CD4-positive, alpha-beta memory T cell (primary cell): ENCODE measurements around the gene DRD3. TPM values are rescaled to one million over a fixed set of nuclear protein-coding genes. Genes with fewer than 3 reads are reported as not detected.

Experiments used
- CTCF ChIA-PET: fragments of 350-600 bp; sonication (Branson Sonifier 250); formaldehyde crosslinking; loops from one replicate; lab custom pipeline; 2021; ENCODE audit warnings: inconsistent platforms; ENCODE audit not compliant: partially characterized antibody; lab: Charles Lee
- POLR2A ChIA-PET: fragments of 350-600 bp; sonication (Branson Sonifier 250); formaldehyde crosslinking; loops from one replicate; lab custom pipeline; 2021; ENCODE audit not compliant: partially characterized antibody; lab: Charles Lee
- DNase-seq, 5 donors: peaks; one replicate each; pipeline versions ENCODE4 v3.0.0 to v3.0.0-alpha.2; 2020 to 2022; ENCODE audit warnings: mixed read lengths in 1 of 5
- H3K27ac ChIP-seq: one replicate; pipeline ENCODE4 v1.7.0; 2013; ENCODE audit warnings: low read depth, low read length
- H3K27me3 ChIP-seq: 2 replicates; pipeline ENCODE4 v1.7.0; 2013; ENCODE audit warnings: mild to moderate bottlenecking, low read length, moderate library complexity; ENCODE audit not compliant: insufficient read depth
- H3K36me3 ChIP-seq: 2 replicates; pipeline ENCODE4 v1.7.0; 2013; ENCODE audit warnings: mild to moderate bottlenecking, low read length, moderate library complexity; ENCODE audit not compliant: insufficient read depth
- H3K4me1 ChIP-seq: 2 replicates; pipeline ENCODE4 v1.7.0; 2013; ENCODE audit warnings: mild to moderate bottlenecking, low read length, moderate library complexity; ENCODE audit not compliant: insufficient read depth
- H3K4me3 ChIP-seq, 2 donors: one replicate each; pipeline ENCODE4 v1.7.0; 2013; ENCODE audit warnings: low read length in 2 of 2, mild to moderate bottlenecking in 1 of 2
- H3K9me3 ChIP-seq, 2 donors: one replicate each; pipeline ENCODE4 v1.7.0; 2013; ENCODE audit warnings: low read length in 2 of 2, control low read depth in 1 of 2; ENCODE audit not compliant: control insufficient read depth in 1 of 2
- H3K27ac Mint-ChIP-seq, 7 donors: one replicate each; pipeline ENCODE4 v1.8.0; 2020 to 2021; ENCODE audit warnings: mixed read lengths in 7 of 7, mild to moderate bottlenecking in 6 of 7, inconsistent platforms in 3 of 7, moderate library complexity in 3 of 7
- H3K27me3 Mint-ChIP-seq, 2 donors: one replicate each; pipeline ENCODE4 v1.8.0; 2020 to 2021; ENCODE audit warnings: mixed read lengths in 2 of 2
- H3K36me3 Mint-ChIP-seq, 2 donors: one replicate each; pipeline ENCODE4 v1.8.0; 2020 to 2021; ENCODE audit warnings: mixed read lengths in 2 of 2, inconsistent platforms in 1 of 2, mild to moderate bottlenecking in 1 of 2
- H3K4me1 Mint-ChIP-seq, 4 donors: one replicate each; pipeline ENCODE4 v1.8.0; 2020 to 2021; ENCODE audit warnings: mixed read lengths in 4 of 4, mild to moderate bottlenecking in 1 of 4
- H3K4me3 Mint-ChIP-seq, 8 donors: one replicate each; pipeline ENCODE4 v1.8.0; 2020 to 2021; ENCODE audit warnings: mixed read lengths in 8 of 8, mild to moderate bottlenecking in 7 of 8, moderate library complexity in 6 of 8, inconsistent platforms in 3 of 8
- H3K9me3 Mint-ChIP-seq, 8 donors: one replicate each; pipeline ENCODE4 v1.8.0; 2020 to 2021; ENCODE audit warnings: mixed read lengths in 8 of 8, mild to moderate bottlenecking in 5 of 8, inconsistent platforms in 3 of 8, moderate library complexity in 1 of 8
- intact Hi-C: fragments of 100-400 bp; cut with micrococcal nuclease; formaldehyde crosslinking; loops from one replicate; pipeline ENCODE4 v1.15.1; 2023
- polyA plus RNA-seq, 2 donors: library from polyadenylated mRNA; unstranded; fragments of 300-500 nt; fragmentation: Illumina TruSeq; gene quantifications; one replicate each; pipeline ENCODE4 v1.2.3, GENCODE V29; 2021
- total RNA-seq, 2 experiments: library from RNA; stranded (reverse); gene quantifications; one replicate each; pipeline ENCODE4 v1.2.3, GENCODE V29; 2021

The DRD3 gene
- total and polyA plus RNA-seq, 4 experiments from 2014 or later, result 0.28 to 0.35 TPM; not detected in 2

DNA sequence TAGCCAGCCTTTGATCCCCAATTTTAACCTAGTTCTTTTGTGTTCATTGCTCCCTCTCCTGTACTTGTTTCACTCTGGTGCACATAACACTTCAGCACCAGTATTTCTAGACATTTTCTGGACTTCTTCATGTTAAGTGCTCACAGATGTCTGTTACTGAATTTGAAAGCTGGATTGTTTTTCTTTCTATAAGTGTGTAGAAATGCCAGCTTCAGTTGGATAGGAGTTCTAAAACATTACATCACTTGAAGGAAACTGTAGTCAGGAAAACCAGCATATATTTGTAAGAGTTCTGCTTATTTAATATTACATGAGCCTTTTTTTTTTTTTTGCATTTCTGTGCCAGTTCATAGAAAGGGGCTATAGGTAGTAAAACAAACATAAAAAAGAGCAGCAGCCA is 100.7 kb downstream of the DRD3 start:
- no peak overlapping the region for H3K4me3 Mint-ChIP-seq
- DNase-seq, result no peak
- H3K9me3 Mint-ChIP-seq, result no peaks in the 10 kb centered on the region
- Histone ChIP-seq H3K4me1 (no peaks in the 10 kb centered on the region), H3K36me3 (peaks cover 63% of the 10 kb centered on the region), H3K4me3 (no peak overlapping the region), H3K9me3 (no peaks in the 10 kb centered on the region), H3K27ac (no peak overlapping the region), H3K27me3 (no peaks in the 10 kb centered on the region)
- H3K27ac Mint-ChIP-seq, result no peak overlapping the region
- ChIA-PET POLR2A (no interaction called here), CTCF (no interaction called here)
- H3K4me1 Mint-ChIP-seq, result peaks cover 0 to 2% (median 0%) of the 10 kb centered on the region in 4 donors
- no peaks in the 10 kb centered on the region for H3K27me3 Mint-ChIP-seq
- intact Hi-C loops, result no loop called here
- peaks cover 73 to 93% of the 10 kb centered on the region in 2 donors for H3K36me3 Mint-ChIP-seq

Other genes starting within 250 kb of the DRD3 start
- 1 to 10 TPM; 5.2 to 7.3 TPM for gene ZDHHC23, start 231.0 kb downstream of the DRD3 start, total RNA-seq
- 1 to 10 TPM in 1 of 2 donors, under 1 TPM in 1; 0.82 to 1.0 TPM for gene ZDHHC23, start 231.0 kb downstream of the DRD3 start, polyA plus RNA-seq
- gene CCDC191, start 122.5 kb downstream of the DRD3 start, total RNA-seq, result 1 to 10 TPM; 5.7 to 7.1 TPM
- gene CCDC191, start 122.5 kb downstream of the DRD3 start, polyA plus RNA-seq, result 1 to 10 TPM; 1.3 to 2.1 TPM
- gene QTRT2, start 122.3 kb downstream of the DRD3 start, total RNA-seq, result 10 to 100 TPM; 29.4 to 35.7 TPM
- gene QTRT2, start 122.3 kb downstream of the DRD3 start, polyA plus RNA-seq, result 10 to 100 TPM; 14.3 to 15.2 TPM
- gene ZNF80, start 58.5 kb upstream of the DRD3 start, total RNA-seq, result 1 to 10 TPM; 1.1 TPM
- gene ZNF80, start 58.5 kb upstream of the DRD3 start, polyA plus RNA-seq, result under 1 TPM; 0.34 to 0.64 TPM
- 10 to 100 TPM; 36.1 to 36.6 TPM for gene TIGIT, start 115.0 kb upstream of the DRD3 start, total RNA-seq
- gene TIGIT, start 115.0 kb upstream of the DRD3 start, polyA plus RNA-seq, result 10 to 100 TPM; 25.8 to 28.8 TPM